ENCODE measurements around the gene EPHB2.

DNA sequence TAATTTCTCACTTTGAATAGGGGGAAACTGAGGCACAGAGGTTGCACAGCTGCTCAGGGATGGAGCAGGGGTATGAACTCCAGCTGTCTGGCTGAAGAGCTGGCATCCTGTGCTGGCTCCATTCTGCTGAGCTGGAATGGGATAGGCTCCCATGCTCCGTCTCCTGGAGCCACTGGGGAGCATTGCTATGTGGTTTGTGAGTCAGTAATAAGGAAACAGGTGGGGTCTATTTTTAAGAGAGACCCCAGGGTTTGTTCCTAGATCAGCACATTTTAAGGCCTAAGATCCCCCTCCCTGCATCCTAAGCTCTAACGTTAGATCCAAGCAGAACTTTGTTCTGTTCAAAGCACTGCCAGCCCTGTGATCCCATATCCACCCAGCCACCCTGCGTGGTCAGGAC, 189.8 kb downstream of the EPHB2 start:
- TF ChIP-seq POLR2AphosphoS5 (IDR thresholded peaks at IDR 0.05; ENCODE audit: low read depth, low read length) (no peak), TAF1 (IDR thresholded peaks at IDR 0.05; ENCODE audit: borderline replicate concordance, insufficient read depth, low read length) (no peak)
- TF ChIP-seq, protein P1, sequence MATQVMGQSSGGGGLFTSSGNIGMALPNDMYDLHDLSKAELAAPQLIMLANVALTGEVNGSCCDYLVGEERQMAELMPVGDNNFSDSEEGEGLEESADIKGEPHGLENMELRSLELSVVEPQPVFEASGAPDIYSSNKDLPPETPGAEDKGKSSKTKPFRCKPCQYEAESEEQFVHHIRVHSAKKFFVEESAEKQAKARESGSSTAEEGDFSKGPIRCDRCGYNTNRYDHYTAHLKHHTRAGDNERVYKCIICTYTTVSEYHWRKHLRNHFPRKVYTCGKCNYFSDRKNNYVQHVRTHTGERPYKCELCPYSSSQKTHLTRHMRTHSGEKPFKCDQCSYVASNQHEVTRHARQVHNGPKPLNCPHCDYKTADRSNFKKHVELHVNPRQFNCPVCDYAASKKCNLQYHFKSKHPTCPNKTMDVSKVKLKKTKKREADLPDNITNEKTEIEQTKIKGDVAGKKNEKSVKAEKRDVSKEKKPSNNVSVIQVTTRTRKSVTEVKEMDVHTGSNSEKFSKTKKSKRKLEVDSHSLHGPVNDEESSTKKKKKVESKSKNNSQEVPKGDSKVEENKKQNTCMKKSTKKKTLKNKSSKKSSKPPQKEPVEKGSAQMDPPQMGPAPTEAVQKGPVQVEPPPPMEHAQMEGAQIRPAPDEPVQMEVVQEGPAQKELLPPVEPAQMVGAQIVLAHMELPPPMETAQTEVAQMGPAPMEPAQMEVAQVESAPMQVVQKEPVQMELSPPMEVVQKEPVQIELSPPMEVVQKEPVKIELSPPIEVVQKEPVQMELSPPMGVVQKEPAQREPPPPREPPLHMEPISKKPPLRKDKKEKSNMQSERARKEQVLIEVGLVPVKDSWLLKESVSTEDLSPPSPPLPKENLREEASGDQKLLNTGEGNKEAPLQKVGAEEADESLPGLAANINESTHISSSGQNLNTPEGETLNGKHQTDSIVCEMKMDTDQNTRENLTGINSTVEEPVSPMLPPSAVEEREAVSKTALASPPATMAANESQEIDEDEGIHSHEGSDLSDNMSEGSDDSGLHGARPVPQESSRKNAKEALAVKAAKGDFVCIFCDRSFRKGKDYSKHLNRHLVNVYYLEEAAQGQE (IDR thresholded peaks at IDR 0.05; ENCODE audit: insufficient read depth in 1 of 2, low read depth in 2 of 2, low read length in 2 of 2), result no peak

All from PFSK-1 (cell line).